GM06990 (cell line): ENCODE data around the gene RFX4.
A peak's percentile ranks its signal among the peaks of the same experiment; 100 is the strongest.

Experiments
- DNase-seq: peaks from one replicate; pipeline ENCODE4 v3.0.0-alpha.2; 2011; ENCODE audit not compliant: insufficient read length; ENCODE audit errors: extremely low read depth
- H3K27me3 ChIP-seq: replicated peaks from 2 replicates; pipeline ENCODE4 v1.6.0; 2011; ENCODE audit warnings: low read length; ENCODE audit not compliant: control insufficient read depth, insufficient read depth
- H3K36me3 ChIP-seq: 2 replicates; pipeline ENCODE4 v1.5.1; 2011; ENCODE audit warnings: low read length; ENCODE audit not compliant: control insufficient read depth, insufficient read depth
- H3K4me3 ChIP-seq: replicated peaks from 2 replicates; pipeline ENCODE4 v1.5.1; 2011; ENCODE audit warnings: low read depth, mild to moderate bottlenecking, control low read depth, low read length
- CTCF ChIP-seq: IDR thresholded peaks from 2 replicates; pipeline ENCODE4 v1.5.1; 2011; ENCODE audit warnings: low read length, control low read depth, mild to moderate bottlenecking, inconsistent platforms; ENCODE audit not compliant: insufficient read depth, poor library complexity, severe bottlenecking

Gene RFX4

GRCh38 chr12:106729611-106730010 is 146.8 kb downstream of the RFX4 start:
- H3K4me3 ChIP-seq: no peak overlapping the region
- TF ChIP-seq CTCF: no peak
- no peaks in the 10 kb centered on the region for H3K27me3 ChIP-seq
- no peaks in the 10 kb centered on the region for H3K36me3 ChIP-seq
- no peak for DNase-seq

DNA sequence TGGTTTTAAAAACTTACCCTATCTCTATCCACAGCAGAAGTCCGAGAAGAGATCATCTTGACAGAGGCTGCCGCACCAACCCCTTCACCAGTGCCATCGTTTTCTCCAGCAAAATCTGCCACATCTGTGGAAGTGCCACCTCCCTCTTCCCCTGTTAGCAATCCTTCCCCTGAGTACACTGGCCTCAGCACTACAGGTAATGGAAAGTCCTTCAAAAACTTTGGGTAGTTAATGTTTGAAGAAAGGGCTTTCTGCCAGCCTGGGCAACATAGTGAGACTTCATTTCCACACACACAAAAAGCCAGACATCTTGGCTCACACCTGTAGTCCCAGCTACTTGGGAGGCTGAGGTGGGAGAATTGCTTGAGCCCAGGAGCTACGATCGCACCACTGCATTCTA is 150.1 kb downstream of the RFX4 start:
- Histone ChIP-seq H3K36me3 (no peaks in the 10 kb centered on the region), H3K27me3 (no peaks in the 10 kb centered on the region), H3K4me3 (no peak overlapping the region)
- DNase-seq: no peak
- TF ChIP-seq CTCF: no peak

DNA sequence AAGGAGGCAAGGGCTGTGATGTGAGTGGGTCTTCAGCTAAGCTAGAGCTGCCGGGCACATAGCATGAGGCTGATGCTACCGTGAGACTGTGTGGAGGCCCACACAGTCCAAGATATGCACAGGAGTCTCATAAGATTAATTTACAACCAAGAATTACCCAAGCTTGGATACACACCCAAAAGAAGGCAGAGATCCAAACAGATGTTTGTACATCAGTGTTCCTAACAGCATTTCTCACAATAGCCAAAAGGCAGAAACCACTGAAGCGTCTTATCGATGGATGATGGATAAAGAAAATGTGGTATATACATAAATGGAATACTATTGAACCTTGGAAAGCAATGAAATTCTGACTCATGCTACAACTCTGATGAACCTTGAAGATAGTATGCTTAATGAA is 150.9 kb downstream of the RFX4 start:
- TF ChIP-seq CTCF: no peak
- H3K27me3 ChIP-seq: no peaks in the 10 kb centered on the region
- H3K36me3 ChIP-seq: no peaks in the 10 kb centered on the region
- no peak overlapping the region for H3K4me3 ChIP-seq
- DNase-seq: no peak

DNA sequence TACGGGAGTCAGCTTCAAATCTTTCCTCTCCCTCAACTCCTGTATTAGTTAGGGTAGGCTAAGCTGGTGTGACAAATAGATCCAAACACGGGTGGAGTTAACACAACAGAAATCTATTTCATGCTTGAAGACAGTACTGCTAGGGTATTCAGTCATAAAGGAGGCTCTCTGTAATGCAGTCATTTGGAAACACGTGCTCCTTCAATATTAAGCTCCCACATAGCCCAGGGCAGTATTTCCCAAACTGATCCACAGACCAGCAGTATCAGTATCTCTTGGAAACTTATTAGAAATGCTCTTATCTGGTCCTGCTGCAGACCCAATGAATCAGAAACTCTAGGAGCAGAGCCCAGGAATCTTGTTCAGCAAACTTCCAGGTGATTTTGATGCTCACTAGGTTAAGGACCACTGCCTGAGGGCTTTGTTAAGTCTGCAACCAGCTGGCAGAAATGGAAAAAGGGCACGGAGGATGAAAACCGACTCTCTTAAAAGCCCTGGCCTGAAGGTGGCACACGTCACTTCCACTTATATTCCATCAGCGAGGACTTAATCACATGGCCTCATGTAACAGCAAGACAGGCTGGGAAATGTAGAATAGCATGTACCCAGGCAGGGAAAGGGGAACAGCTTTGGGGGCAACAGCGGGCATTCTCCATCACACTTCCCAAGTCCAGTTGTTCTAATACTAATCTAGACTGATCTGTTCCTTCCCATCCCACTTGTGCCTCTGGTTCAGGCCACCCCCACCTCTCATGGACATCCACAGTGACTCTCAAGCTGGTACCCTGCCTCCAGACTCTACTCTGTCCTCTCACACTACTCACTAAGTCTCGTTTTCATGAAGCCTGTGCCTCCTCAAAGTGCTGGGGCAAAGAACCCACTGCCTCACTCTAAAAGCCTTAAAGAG is 153.5 kb downstream of the RFX4 start:
- no peak for DNase-seq
- TF ChIP-seq CTCF: peak; percentile 15
- Histone ChIP-seq H3K36me3 (no peaks in the 10 kb centered on the region), H3K27me3 (no peaks in the 10 kb centered on the region), H3K4me3 (no peak overlapping the region)

GRCh38 chr12:106739318-106739717 is 156.5 kb downstream of the RFX4 start:
- DNase-seq: no peak
- Histone ChIP-seq H3K27me3 (no peaks in the 10 kb centered on the region), H3K4me3 (no peak overlapping the region), H3K36me3 (no peaks in the 10 kb centered on the region)
- no peak for TF ChIP-seq CTCF
